Cerebellar nuclear complex (tissue), 1 donor: ENCODE results near the gene TAF5.
"Not testable (repeated sequence)": the region's sequence is repeated elsewhere in the genome, so short reads cannot be mapped to it uniquely, and the experiment has no call there.

Experiments used
- DNase-seq, 2 experiments: peaks; one replicate each; lab custom pipeline; 2025; lab: John Stamatoyannopoulos, UW

TAF5 gene

GRCh38 chr10:103413564-103413963 lies 45.8 kb downstream of the TAF5 start:
- DNase-seq, result no peak

GRCh38 chr10:103415581-103415980 lies 47.8 kb downstream of the TAF5 start:
- DNase-seq, result no peak

- peak in 1 of 2 experiments; percentile 42 for DNase-seq
Measured at GRCh38 chr10:103416436-103417147, 48.8 kb downstream of the TAF5 start.

GRCh38 chr10:103417148-103417469 lies 49.3 kb downstream of the TAF5 start:
- not testable (repeated sequence) for DNase-seq

GRCh38 chr10:103417601-103418000 lies 49.8 kb downstream of the TAF5 start:
- DNase-seq, result peak in 1 of 2 experiments; percentile 39

GRCh38 chr10:103419101-103419500 lies 51.3 kb downstream of the TAF5 start:
- no peak for DNase-seq

- no peak for DNase-seq
Measured at GRCh38 chr10:103423748-103424147, 56.0 kb downstream of the TAF5 start.

- no peak for DNase-seq
Measured at GRCh38 chr10:103427866-103428265, 60.1 kb downstream of the TAF5 start.

- DNase-seq, result no peak
Measured at GRCh38 chr10:103428989-103429643, 61.3 kb downstream of the TAF5 start.

- no peak for DNase-seq
Measured at GRCh38 chr10:103429647-103430046, 61.9 kb downstream of the TAF5 start.

- DNase-seq, result no peak
Measured at GRCh38 chr10:103431902-103432301, 64.1 kb downstream of the TAF5 start.

GRCh38 chr10:103433858-103434257 lies 66.1 kb downstream of the TAF5 start:
- no peak for DNase-seq
